GM19438 (cell line): ENCODE results near the gene NELFB.

Experiments
- ATAC-seq: cut with Tn5 transposase; IDR thresholded peaks from one replicate; pipeline ENCODE4 v1.9.1; 2021; ENCODE audit warnings: low read depth; ENCODE audit not compliant: unreplicated experiment

The NELFB gene

DNA sequence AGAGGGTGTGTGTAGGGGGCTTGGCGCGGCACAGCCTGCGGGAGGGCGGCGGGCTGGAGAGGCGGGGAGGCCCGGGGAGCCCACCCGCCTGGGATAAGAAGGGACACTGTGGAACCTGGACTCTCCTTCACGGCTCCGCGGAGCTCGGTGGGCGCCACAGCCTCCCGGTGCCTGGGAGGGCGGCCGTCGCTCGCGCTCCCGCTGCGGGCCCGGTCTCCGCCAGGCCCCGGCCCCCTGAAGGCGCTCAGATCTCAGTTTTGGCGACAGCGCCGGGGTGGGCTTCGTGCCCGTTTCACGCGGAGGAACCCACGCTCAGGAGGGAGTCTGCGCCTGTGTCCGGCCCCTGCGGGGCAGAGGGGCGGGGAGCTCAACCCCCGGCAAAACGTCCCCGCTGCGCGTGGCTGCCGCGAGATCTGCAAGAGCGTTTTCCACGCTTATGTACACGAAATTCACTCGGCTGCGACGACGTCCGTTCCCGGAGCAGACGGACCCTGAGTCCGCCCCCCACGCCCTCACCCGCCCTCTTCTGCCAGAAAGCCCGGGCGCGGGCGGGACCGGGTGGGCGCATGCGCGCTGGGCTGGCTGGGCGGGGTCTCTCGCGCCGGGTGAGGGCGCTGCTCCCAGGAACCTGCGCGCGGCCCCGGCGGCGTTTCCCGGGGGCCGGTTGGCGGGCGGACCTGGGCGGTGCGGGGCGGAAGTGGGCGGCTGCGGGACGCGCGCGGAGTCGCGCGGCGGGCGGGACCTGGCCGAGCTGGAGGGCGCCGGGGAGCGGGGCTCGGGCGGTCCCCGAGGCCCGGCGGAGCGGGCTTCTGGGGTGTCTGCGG, at the start of gene NELFB:
NELFB (plus strand) TSS at position 704 of the 824 bp plus-strand sequence.
- peak; percentile 69 for ATAC-seq

DNA sequence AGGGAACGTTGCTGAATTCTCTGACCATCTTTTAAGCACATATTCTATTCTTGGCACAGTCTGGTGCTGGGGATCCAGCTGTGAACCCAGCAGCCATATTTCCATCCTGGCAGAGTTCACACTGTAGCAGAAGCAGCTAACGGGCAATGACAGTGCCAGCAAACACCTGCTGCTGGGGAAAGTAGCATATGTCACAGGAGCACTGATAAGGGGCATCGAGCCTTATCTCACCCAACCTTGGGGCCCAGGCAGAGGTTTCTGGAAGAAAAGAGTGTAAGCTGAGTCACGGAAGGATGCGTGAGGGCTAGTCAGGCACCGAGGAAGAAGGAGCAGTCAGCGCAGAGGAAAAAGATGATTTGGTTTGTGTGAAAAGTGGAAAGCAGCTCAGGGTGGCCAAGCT, 48.5 kb upstream of the NELFB start:
- no peak for ATAC-seq

DNA sequence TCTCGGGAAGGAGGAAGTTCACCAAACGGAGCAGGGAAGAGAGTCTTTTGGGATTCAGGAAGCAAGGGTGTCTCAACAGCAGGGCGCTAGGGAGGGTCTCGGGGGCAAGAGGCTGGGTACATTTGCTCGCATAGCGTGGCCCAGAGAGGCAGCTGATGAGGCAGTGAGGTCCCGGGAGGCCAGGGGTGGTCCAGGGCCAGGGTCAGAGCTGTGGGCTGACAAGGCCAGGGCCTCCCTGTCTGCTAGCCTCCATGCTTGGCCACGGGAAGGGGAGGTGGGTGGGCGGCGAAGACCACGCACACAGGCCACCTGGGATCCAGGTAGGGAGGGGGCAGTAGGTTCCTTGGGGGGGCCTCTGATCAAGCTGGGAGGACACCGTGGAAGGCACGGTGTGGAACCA, 43.6 kb upstream of the NELFB start:
- no peak for ATAC-seq

DNA sequence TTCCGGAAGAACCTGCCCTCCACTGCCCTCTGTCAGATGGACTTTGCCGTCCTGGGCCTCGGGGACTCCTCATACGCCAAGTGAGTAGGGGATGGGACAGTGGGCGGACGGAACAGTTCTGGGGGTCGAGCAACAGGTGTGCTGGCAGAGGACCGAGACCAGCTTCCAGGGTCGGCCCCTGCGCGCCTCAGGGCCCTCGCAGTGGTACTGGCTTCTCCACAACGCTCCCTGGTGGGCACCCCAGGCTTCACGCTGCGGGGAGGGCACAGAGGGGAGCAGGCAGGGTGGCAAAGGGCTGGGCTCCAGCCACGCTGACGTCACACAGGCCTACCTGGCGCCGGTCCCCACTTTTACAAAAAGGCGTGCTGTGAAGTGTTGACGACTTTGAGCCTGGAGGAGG, 42.6 kb upstream of the NELFB start:
- ATAC-seq: no peak

DNA sequence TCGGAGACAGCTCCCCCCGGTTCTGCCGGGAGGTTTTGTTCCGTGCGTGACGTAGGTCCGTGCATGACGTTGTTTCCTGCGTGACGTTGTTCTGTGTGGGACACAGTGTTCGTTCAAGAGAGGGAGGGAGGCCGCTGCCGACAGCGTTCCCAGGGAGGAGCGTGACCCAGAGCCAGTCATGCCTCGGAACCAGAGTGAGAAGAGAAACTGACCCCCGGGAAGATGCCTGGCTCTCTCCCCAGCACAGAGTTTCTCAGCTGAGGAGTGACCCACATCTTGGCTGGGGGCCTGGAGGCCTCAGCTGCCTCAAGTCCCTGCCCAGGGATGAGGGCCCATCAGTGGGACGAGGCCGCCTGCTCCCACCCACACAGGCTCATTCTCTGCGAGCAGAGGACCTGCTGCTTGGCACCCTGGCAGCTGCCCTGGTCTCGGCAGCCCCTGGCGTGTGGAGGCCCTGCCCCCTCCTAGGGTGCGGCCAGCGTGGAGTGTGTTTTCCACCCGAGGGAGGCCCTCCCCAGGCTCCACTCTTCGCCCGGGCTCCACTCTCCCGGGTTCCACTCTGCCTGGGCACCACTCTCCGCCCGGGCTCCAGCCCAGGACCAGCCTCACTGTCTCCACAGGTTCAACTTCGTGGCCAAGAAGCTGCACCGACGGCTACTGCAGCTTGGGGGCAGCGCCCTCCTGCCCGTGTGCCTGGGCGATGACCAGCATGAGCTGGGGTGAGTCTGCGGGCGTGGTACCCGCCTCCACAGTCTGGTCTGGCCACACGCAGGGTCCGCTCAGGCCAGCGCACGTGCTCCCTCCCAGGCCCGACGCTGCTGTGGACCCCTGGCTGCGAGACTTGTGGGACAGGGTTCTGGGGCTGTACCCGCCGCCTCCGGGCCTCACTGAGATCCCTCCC, 41.7 kb upstream of the NELFB start:
- ATAC-seq: no peak

DNA sequence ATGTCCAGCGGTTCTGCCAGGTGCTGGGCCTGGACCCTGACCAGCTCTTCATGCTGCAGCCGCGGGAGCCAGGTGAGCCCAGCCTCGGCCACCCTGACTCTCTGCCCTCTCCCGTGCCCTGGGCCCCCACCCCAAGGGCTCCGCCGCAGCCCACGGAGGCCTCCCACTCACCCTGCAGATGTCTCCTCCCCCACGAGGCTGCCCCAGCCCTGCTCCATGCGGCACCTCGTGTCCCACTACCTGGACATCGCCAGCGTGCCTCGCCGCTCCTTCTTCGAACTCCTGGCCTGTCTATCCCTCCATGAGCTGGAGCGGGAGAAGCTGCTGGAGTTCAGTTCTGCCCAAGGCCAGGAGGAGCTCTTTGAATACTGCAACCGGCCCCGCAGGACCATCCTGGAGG, 40.5 kb upstream of the NELFB start:
- no peak for ATAC-seq

DNA sequence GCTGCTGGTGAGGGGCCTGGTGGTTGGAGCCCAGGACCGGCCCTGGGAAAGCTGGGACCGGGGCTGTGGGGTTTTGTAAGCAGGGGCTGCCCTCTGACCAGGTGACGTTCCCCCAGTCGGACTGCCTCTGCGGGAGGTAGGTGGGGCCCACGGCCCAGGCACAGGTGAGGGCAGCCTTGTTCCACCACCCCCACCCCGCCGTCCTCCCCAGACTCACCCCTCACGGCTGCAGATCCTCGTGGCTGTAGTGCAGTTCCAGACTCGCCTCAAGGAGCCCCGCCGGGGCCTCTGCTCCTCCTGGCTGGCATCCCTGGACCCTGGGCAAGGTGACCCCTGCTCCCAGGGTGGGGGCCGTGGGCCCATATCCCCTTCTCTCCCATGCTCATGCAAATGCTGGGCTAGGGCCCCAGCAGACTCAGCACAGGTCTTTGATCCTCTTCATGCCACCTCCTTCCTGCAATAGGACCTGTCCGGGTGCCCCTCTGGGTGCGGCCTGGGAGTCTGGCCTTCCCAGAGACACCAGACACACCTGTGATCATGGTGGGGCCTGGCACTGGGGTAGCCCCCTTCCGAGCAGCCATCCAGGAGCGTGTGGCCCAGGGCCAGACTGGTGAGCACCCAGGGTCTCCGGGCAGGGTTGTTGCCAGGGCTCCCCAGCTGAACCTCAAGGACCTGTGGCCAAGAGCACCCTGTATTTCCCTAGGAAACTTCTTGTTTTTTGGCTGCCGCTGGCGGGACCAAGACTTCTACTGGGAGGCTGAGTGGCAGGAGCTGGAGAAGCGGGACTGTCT, 39.7 kb upstream of the NELFB start:
- ATAC-seq: no peak

DNA sequence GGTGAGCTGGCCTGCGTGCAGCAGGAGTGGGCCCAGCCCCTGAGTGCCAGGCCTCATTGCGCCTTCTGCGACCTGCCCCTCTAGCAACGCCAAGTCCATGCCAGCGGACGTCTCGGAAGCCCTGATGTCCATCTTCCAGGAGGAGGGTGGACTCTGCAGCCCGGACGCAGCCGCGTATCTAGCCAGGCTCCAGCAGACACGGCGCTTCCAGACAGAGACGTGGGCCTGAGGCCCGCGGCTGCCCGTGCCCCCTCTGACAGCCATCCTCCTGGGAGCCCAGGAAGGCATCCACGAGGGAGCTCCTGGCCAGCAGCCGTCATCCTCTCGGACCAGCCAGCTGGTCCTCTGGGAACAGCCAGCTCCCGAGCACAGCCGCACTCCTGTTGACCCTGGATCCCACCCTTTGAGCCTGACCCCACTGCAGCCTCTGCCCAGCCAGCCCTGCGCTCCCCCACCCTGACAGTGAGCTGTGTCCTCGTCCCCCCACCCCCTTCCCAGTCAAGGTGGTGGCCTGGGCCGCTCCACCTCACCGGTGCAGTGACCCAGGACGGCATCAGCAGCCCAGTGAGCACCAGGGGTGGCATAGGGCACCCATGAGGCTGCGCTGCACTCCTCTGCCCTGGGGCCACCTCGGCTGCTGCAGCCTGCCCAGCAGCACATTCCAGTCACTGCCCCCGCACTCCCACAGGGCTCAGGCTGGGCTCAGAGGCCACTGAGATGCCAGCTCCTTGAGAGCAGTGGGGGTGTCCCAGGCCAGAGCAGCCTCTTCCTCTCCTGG, 38.8 kb upstream of the NELFB start:
- ATAC-seq: no peak

DNA sequence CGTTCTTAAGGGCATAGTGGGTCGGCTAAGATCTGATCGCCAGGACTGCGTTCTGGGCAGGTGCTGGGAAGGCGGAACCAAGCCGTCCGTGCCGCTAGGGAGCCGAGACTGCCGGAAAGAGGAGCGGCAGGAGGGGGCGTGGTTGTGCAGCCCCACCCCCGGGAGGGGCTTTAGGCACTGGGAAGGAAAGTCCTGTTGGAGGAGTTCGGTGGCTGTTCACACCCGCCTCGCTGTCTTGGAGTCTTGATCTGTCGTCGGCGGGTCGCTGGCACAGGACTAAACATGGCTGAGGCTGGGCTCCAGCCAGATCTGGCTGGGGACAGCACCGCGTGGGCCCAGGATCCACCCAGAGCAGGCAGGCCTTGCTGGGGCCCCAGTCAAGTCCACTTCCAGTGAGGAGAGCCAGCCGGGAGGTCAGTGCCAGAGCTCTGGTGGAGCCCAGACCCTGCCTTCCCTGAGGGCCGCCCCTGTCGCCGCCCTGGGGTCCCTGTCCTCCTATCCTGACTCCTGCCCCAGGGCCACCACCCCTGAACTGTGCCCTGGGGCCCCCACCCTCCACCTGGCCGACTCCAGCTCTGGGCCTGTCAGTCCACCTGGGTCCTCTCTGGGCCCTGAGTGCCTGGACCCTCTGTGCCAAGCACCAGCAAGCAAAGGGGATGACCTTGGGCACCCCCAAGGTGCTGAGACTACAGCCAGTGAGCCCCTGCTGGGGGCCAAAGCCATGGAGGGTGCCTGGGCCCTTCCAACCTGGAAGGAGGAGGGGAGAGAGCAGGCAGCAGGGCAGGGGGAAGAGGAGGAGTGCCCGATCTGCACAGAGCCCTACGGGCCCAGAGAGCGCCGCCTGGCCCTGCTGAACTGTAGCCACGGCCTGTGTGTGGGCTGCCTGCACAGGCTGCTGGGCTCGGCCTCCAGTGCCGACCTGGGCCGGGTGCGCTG, 37.6 kb upstream of the NELFB start:
- ATAC-seq: no peak

DNA sequence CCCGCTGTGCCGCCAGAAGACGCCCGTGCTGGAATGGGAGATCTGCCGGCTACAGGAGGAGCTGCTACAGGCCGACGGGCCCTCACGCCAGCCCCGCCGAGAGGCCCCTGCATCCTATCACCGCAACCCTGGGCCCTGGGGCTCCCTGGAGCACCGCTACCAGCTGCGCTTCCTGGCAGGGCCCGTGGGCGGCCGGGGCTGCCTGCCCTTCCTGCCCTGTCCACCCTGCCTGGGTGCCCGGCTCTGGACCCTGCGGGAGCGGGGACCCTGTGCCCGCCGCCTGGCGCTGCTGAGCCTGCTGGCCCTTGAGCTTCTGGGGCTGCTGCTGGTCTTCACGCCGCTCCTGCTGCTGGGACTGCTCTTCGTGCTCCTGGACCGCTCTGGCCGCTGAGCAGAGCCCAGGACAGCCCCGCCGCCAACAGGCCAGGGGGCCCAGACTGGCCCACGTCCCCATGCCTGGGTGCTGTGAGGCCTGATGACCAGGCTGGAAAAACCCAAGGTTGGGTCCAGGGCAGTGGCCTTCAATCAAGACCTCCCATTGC, 36.8 kb upstream of the NELFB start:
- no peak for ATAC-seq

DNA sequence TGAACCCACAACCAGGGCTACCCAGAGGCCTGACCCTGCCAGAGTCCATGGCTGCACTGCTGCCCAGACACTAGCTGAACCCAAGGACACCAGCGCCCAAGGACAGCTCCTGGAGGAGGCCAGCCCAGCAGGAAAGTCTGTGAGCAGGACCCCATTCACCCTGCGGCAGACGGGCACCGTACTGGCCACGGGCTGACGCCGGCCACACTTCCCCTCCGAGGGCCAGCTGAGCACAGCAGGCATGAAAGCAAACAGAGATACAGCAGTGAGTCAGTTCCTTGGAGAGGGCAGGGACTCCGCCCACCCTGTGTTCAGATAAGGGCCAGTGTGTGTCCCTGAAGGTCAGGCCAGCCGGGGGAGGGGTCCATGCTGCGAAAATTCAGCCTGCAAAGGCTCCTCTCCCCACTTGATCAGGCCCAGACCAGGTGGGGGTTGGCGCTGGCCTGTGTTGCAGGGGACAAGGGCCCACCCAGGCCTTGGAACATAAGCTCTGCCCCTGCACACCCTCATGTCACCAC, 36.3 kb upstream of the NELFB start:
- no peak for ATAC-seq

DNA sequence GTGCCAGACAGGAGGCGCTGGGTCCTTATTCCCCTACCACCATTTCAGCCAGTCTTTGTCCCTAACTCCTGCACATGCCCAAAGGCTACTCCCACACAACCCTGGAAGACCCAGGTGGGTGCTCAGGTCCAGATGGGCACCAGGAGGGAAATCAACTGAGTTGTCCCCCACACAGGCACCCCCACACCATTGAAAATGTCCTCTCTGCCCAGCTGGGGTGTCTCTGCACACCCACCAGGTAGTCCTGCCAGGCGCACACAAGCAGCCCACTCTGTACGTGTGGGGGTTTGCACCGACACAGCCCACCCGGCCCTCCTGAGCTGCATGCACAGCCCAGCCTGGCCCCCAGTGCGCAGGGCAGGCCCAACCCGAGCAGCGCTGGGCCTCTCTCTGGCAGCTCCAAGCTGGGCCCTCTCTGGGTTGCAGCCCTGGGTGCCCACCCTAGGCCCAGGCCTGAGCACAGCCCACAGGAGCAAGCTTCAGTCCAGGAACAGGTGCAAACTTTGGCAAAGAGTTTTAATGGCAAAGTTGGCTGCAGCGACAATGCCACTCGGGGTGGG, 35.3 kb upstream of the NELFB start:
- ATAC-seq: no peak

DNA sequence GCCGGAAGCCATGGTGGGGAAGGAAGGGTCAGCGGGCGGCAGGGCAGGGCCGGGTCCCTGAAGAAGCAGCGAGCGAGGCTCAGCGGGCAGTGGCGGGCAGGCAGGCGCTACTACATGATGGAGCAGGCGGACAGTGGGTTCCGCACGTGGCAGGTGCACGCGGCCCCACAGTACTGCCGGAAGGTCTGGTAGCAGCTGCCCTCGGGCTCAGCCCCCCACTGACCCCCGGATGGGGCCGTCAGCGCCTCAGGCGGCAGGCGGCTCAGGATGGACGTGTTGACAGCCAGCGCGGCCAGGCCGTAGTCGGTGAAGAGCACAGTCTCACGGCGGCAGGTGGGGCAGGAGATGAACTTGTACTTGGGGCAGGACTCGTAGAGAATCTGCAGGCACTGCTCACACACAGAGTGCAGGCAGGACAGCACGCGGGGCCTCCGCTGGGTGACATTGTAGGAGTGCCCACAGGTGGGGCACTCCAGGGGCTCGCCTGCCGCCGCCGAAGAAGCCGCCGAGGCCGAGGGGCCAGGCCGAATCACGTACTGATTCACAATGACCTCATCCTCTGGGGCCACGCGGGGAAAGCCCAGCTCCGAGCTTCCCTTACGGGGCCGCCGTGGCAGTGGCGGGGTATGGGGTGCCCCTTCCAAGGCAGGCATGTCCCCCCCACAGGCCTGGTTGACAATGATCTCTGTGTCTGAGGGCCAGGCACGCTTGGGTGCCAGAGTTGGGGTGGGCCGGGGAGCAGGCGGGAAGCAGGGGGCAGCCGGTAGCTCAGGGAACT, 34.6 kb upstream of the NELFB start:
- ATAC-seq: no peak

DNA sequence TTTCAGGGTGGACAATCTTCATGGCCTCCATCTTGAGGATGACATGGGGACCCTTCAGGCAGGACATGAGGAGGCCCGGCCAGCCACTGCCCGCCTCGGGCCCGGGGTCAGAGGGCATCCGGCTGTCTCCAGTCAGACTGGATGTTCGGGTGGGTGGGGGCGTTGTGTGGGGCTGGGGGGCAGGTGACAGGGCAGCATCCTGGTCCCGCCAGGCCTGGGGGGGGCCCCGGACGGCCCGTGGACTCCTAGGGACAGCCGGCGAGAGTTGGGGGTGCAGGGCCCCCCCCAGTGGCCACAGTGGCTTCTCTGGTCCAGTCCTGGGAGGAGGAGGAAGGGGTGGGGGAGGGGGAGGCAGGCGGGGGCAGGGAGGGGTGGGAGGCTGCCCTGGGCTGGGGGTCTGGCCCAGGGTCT, 34.0 kb upstream of the NELFB start:
- no peak for ATAC-seq

DNA sequence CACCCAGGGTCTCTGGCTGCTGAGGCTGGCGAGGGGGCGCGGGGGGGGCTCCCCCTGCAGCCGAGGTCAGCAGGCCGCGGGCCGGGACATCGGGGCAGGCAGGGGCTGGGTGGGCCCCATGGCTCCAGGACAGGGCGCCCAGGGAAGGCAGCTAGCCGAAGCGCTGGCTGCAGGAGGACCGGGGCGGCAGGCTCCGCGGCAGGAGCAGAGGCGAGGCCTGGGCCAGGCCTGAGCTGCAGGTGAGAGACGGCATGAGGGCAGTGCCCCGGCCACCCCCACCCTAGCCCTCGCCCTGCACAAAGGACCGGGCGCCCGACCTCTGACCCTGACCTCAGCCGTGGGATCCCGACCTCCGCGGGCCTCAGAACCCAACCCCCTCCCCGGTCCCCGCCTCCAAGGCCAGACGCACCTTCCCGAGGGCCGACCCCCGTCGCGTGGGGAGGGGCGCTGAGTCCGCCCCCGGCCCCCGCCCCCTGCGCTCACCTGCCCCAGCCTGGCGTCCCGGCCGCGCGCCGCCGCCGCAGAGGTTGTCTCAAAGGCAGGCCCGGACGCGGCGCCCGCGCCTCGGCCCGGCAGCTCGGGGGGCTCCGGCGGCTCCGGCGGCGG, 33.5 kb upstream of the NELFB start:
- no peak for ATAC-seq

DNA sequence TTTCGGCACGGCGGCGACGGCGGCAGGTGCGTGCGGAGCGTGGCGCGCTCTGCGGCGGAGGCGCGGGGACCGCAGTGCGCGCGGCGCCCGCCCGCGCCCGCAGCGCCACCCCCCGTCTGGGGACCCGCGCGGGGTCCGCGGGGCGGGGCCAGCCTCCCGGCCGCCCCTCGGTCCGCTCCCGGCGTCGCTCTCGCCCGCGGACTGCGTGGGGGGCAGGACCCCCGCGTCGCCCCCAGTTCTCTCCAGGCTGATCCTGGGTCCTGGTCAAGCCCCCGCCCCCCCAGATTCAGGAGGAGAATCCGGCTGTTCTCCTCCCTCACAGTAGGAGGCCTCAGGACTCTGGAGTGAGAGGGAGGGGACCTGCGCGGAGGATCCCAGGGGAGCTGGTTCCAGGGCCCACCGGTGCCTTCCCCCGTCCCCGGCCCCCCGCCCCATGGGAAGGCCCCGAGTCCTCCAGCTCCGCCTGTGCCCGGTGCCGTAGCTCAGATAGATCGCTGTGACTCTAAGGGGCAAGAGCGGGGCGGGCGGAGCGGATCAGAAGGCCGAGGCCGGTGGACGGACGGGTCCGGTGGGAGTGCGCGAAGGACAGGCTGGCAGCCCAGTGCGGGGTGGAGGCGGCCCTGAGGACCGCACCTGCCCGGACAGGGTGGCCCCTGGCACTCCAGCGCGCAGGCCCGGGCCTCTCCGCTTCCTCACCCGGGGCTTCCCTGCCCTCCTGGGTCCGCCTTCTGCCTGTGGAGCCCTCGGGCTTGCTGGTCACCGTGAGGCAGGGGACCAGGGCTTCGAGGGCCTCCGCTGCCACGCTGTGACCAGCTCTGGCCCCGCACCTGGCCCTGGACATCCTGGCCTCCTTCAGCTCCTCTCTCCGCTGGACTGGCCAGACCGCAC, 32.7 kb upstream of the NELFB start, which contains the start of gene RNF208:
RNF208 (minus strand) TSS at position 51 of the 888 bp plus-strand sequence. CDS start 1,028 bp downstream, outside the sequence.
- ATAC-seq: no peak
